Duodenal mucosa (tissue), 2 donors: ENCODE results near the gene DCK.
"Not testable (repeated sequence)": the region's sequence is repeated elsewhere in the genome, so short reads cannot be mapped to it uniquely, and the experiment has no call there.

ENCODE experiments used
- H3K27ac ChIP-seq: one replicate; pipeline ENCODE4 v1.7.0; 2013; ENCODE audit warnings: low read depth, low read length
- H3K27me3 ChIP-seq, 2 donors: one replicate each; pipeline ENCODE4 v1.7.0; 2013; ENCODE audit warnings: low read length in 2 of 2, control low read depth in 1 of 2; ENCODE audit not compliant: insufficient read depth in 2 of 2, control insufficient read depth in 1 of 2
- H3K36me3 ChIP-seq, 2 donors: one replicate each; pipeline ENCODE4 v1.7.0; 2013; ENCODE audit warnings: low read length in 2 of 2, control low read depth in 1 of 2; ENCODE audit not compliant: insufficient read depth in 2 of 2, control insufficient read depth in 1 of 2
- H3K4me1 ChIP-seq, 2 donors: one replicate each; pipeline ENCODE4 v1.7.0; 2013; ENCODE audit warnings: low read length in 2 of 2, control low read depth in 1 of 2; ENCODE audit not compliant: insufficient read depth in 2 of 2, control insufficient read depth in 1 of 2
- H3K4me3 ChIP-seq, 2 donors: one replicate each; pipeline ENCODE4 v1.7.0; 2013; ENCODE audit warnings: low read length in 2 of 2, low read depth in 1 of 2
- H3K9ac ChIP-seq, 2 donors: one replicate each; pipeline ENCODE4 v1.7.0; 2013; ENCODE audit warnings: low read length in 2 of 2, low read depth in 1 of 2
- H3K9me3 ChIP-seq, 2 donors: one replicate each; pipeline ENCODE4 v1.7.0; 2013; ENCODE audit warnings: low read length in 2 of 2, control low read depth in 1 of 2; ENCODE audit not compliant: control insufficient read depth in 1 of 2

DCK gene

GRCh38 chr4:70997546-70997945 lies 4.1 kb downstream of the DCK start:
- Histone ChIP-seq H3K9me3 (no peaks in the 10 kb centered on the region), H3K4me1 (peaks cover 28 to 30% of the 10 kb centered on the region in 2 donors), H3K27me3 (no peaks in the 10 kb centered on the region), H3K9ac (no peak overlapping the region), H3K4me3 (no peak overlapping the region), H3K36me3 (peaks cover 0 to 8% of the 10 kb centered on the region in 2 donors), H3K27ac (no peak overlapping the region)

- H3K4me1 ChIP-seq: peaks cover 18 to 22% of the 10 kb centered on the region in 2 donors
- not testable (repeated sequence) for H3K36me3 ChIP-seq, H3K4me3 ChIP-seq, H3K9ac ChIP-seq, H3K27me3 ChIP-seq, H3K9me3 ChIP-seq, H3K27ac ChIP-seq
These were observed 6.2 kb downstream of the DCK start for GRCh38 chr4:70999639-71000038.

- not testable (repeated sequence) for H3K4me3 ChIP-seq, H3K27me3 ChIP-seq, H3K36me3 ChIP-seq, H3K9me3 ChIP-seq, H3K9ac ChIP-seq, H3K27ac ChIP-seq
- H3K4me1 ChIP-seq: peaks cover 8 to 19% of the 10 kb centered on the region in 2 donors
These were observed 7.9 kb downstream of the DCK start for GRCh38 chr4:71001363-71001762.

- Histone ChIP-seq H3K27ac (no peak overlapping the region), H3K9me3 (no peaks in the 10 kb centered on the region), H3K4me3 (no peak overlapping the region), H3K9ac (no peak overlapping the region), H3K4me1 (peaks cover 4% of the 10 kb centered on the region in 2 donors), H3K36me3 (no peaks in the 10 kb centered on the region), H3K27me3 (no peaks in the 10 kb centered on the region)
These were observed 10.9 kb downstream of the DCK start for GRCh38 chr4:71004281-71004851.

- not testable (repeated sequence) for H3K4me3 ChIP-seq, H3K27ac ChIP-seq, H3K9me3 ChIP-seq, H3K4me1 ChIP-seq, H3K36me3 ChIP-seq, H3K9ac ChIP-seq, H3K27me3 ChIP-seq
These were observed 11.6 kb downstream of the DCK start for GRCh38 chr4:71005025-71005424.

- Histone ChIP-seq H3K9ac (no peak overlapping the region), H3K36me3 (no peaks in the 10 kb centered on the region), H3K4me1 (peaks cover 4% of the 10 kb centered on the region in 2 donors), H3K9me3 (no peaks in the 10 kb centered on the region), H3K27me3 (no peaks in the 10 kb centered on the region), H3K4me3 (no peak overlapping the region), H3K27ac (no peak overlapping the region)
These were observed 12.9 kb downstream of the DCK start for GRCh38 chr4:71006203-71006907.

GRCh38 chr4:71008196-71008595 lies 14.7 kb downstream of the DCK start:
- no peak overlapping the region for H3K4me3 ChIP-seq
- H3K9ac ChIP-seq: no peak overlapping the region
- peaks cover 4% of the 10 kb centered on the region in 2 donors for H3K4me1 ChIP-seq
- no peaks in the 10 kb centered on the region for H3K27me3 ChIP-seq
- no peaks in the 10 kb centered on the region for H3K36me3 ChIP-seq
- no peaks in the 10 kb centered on the region for H3K9me3 ChIP-seq
- H3K27ac ChIP-seq: no peak overlapping the region

GRCh38 chr4:71009086-71009485 lies 15.6 kb downstream of the DCK start:
- no peak overlapping the region for H3K27ac ChIP-seq
- no peaks in the 10 kb centered on the region for H3K27me3 ChIP-seq

GRCh38 chr4:71009890-71010588 lies 16.6 kb downstream of the DCK start:
- Histone ChIP-seq H3K27me3 (no peaks in the 10 kb centered on the region), H3K27ac (no peak overlapping the region), H3K4me3 (no peak overlapping the region), H3K9ac (no peak overlapping the region), H3K36me3 (no peaks in the 10 kb centered on the region), H3K4me1 (peaks cover 0 to 4% of the 10 kb centered on the region in 2 donors), H3K9me3 (no peaks in the 10 kb centered on the region)

More at GRCh38 chr4:71009086-71009485, 15.6 kb downstream of the DCK start:
- Histone ChIP-seq H3K4me1 (peaks cover 4% of the 10 kb centered on the region in 2 donors), H3K4me3 (no peak overlapping the region), H3K9ac (no peak overlapping the region), H3K9me3 (no peaks in the 10 kb centered on the region), H3K36me3 (no peaks in the 10 kb centered on the region)

GRCh38 chr4:71011451-71011850 lies 18.0 kb downstream of the DCK start:
- Histone ChIP-seq H3K9me3 (no peaks in the 10 kb centered on the region), H3K4me3 (no peak overlapping the region), H3K9ac (no peak overlapping the region), H3K4me1 (no peaks in the 10 kb centered on the region), H3K27ac (no peak overlapping the region), H3K27me3 (no peaks in the 10 kb centered on the region), H3K36me3 (no peaks in the 10 kb centered on the region)
